ENCODE data around the gene EFCAB8.

Gene EFCAB8

DNA sequence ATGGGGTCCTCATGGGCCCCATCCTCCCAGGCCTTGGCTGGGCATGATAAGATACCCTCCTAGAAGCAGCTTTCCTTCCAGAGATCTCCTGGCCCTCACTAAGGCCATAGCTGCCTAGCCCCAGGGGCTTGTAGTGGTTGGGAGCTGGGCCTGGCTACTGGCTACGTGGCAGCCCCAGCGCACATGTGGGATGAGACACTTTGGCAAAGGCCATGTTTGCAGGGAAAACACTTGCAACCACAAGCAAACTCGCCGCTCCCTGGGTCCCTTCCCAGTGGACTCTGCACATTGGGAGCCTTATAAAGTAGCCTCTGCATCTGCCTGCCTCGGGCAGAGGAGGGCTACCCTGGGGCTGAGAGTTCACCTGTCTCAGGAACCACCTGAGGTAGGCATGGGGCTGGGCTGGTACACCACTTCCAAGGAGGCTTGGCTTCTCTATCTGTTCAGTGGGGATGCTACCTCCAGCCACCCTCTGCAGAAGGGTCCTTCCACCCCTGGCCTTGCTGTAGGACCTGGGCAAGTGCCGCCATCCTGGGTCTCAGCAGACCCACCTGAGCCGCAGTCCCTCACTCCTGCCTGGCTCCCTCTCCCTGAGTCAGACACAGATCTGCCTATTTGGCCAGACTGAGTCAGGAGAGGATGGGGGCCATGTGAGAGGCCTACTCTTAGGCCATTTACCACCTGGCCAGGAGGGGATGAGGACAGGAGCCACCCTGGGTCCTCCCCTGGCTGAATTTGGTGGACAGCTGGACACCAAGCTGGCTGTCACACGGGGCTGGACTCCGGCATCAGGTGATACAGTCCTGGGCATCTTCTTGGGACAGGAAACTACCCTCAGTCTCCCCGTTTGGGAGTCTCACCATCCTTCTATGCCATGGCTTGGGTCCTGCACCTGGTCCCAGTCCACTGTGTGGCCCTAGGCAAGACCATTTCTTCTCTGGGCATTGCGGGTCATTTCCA lies 148.9 kb downstream of the EFCAB8 start, which contains the start of gene BPIFB2:
Gene BPIFB2 (plus strand): TSS at position 329 of the 960 bp plus-strand sequence. CDS start 871 bp downstream, outside the sequence.
- H3K9me3 Mint-ChIP-seq, result peaks cover 3 to 6% of the 10 kb centered on the region in 2 donors
- H3K4me1 Mint-ChIP-seq (ENCODE audit: low read depth in 2 of 2), result peaks cover 3 to 6% of the 10 kb centered on the region in 2 donors
- ATAC-seq (replicated peaks) (no peak), DNase-seq (no peak)
- H3K27me3 Mint-ChIP-seq, result peaks cover 0 to 10% of the 10 kb centered on the region in 2 donors
- no peaks in the 10 kb centered on the region for H3K36me3 Mint-ChIP-seq (ENCODE audit: insufficient read depth)
- no peak within 1 kb of the TSS for H3K27ac Mint-ChIP-seq
- H3K4me3 Mint-ChIP-seq, result no peak within 1 kb of the TSS

DNA sequence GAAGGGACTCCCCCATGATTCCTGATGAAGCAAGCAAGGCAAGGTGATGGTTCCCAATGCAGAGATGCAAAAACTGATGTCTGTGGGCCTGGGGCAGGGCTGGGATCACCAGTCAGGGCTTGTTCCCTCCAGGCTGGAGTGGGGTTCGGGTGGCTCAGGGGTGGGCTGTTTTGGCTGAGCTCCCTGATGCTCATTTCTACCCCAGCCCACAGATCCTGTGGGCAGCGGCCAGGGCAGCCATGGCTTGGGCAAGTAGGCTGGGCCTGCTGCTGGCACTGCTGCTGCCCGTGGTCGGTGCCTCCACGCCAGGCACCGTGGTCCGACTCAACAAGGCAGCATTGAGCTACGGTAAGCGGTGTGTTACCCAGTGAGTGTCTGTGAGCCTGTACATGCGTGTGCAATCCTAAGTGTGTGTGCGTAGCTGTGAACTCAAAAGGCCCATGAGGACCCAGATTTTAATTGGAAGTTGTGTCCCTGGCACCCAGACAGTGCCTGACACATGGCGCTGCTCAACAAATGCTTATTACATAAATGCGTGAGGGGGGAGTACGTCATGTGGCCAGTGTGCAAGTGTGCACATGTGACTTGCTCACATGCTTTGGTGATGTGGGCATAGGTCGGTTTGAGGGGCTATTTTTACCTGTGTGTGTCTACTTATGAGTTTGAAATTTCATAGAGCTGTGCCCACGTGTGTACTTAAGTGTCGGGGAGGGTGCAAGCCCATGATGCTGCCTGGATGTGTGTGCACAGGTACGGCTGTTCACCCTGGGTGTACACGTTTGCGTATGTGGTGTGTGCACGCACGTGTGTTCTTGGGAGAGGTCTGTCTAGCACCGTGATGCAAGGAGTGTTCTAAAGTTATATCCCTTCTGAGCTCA lies 149.9 kb downstream of the EFCAB8 start:
- ATAC-seq (replicated peaks), result no peak
- Mint-ChIP-seq H3K9me3 (peaks cover 3 to 6% of the 10 kb centered on the region in 2 donors), H3K4me1 (ENCODE audit: low read depth in 2 of 2) (peaks cover 3 to 6% of the 10 kb centered on the region in 2 donors), H3K4me3 (no peak overlapping the region), H3K27ac (peak overlapping the region in 1 of 2 donors; percentile 22), H3K27me3 (peaks cover 0 to 10% of the 10 kb centered on the region in 2 donors), H3K36me3 (ENCODE audit: insufficient read depth) (no peaks in the 10 kb centered on the region)
- no peak for DNase-seq

DNA sequence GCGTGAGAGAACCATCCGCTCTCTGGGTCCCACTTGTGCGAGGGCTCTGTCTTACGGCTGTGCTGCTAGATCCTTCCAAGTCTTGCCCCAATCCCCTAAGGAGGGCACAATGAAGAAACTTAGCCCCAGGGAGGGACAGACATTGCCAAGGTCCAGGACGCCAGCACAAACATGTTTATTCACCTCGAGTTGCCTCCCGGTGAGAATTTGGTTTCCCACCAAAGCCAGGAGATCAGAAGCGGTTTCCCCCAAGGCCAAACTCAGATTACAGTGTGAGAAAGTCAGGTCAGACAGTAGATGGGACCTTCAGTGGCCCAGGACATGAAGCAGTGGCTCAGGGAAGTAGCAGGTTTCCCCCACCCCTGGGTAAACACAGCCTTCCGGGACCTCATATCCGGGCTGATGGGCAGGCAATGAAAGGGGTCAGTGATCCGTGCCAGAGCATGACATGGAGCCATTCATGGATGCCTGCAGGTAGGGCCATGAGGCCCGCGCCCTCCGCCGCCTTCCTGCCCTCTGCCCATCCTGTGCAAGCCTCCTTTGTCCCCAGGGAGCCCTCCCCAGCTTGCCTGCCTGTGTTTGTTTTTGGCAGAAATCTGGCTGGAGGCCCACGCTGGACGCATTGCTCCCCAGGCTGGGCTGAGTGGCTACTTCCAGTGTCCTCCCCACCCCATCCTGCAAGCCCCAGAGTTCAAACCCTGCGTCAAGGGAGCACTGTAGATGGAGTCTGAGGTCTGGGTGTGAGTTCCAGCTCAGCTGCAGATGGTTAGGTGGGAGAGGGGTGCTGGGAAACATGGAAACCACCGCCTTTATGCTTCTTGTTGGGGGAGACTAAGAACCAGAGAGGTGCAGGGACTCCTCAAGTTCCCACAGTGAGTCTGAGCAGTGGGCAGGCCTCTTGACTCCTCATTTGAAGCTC lies 150.8 kb downstream of the EFCAB8 start:
- DNase-seq (no peak), ATAC-seq (replicated peaks) (no peak)
- H3K4me3 Mint-ChIP-seq, result no peak overlapping the region
- H3K9me3 Mint-ChIP-seq, result peaks cover 3 to 6% of the 10 kb centered on the region in 2 donors
- peak overlapping the region in 1 of 2 donors; percentile 22 for H3K27ac Mint-ChIP-seq
- peaks cover 3% of the 10 kb centered on the region in 2 donors for H3K4me1 Mint-ChIP-seq (ENCODE audit: low read depth in 2 of 2)
- H3K27me3 Mint-ChIP-seq, result peaks cover 0 to 10% of the 10 kb centered on the region in 2 donors
- no peaks in the 10 kb centered on the region for H3K36me3 Mint-ChIP-seq (ENCODE audit: insufficient read depth)

DNA sequence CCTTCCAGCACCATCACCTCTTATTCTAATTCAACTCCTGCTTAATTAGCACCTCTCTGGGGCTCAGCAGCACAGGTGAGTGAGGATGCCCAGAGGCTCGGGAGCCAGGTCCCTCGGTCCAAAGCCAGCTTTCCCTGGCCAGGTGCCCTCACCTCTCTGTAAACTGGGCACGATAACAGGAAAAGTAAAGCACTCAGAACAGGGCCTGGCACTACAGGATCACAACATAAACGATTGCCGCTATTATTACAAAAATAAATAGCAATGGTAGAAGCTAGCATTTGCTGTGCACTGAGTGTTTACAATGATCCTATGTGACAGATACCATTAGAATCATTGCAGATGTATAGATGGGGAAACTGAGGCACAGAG lies 151.4 kb downstream of the EFCAB8 start:
- DNase-seq, result no peak
- ATAC-seq (replicated peaks), result no peak
- H3K36me3 Mint-ChIP-seq (ENCODE audit: insufficient read depth), result no peaks in the 10 kb centered on the region
- H3K4me1 Mint-ChIP-seq (ENCODE audit: low read depth in 2 of 2), result peaks cover 2 to 3% of the 10 kb centered on the region in 2 donors
- peaks cover under 1 to 10% of the 10 kb centered on the region in 2 donors for H3K27me3 Mint-ChIP-seq
- H3K9me3 Mint-ChIP-seq, result peaks cover 3 to 4% of the 10 kb centered on the region in 2 donors
- peak overlapping the region in 1 of 2 donors; percentile 44 for H3K27ac Mint-ChIP-seq
- no peak overlapping the region for H3K4me3 Mint-ChIP-seq

DNA sequence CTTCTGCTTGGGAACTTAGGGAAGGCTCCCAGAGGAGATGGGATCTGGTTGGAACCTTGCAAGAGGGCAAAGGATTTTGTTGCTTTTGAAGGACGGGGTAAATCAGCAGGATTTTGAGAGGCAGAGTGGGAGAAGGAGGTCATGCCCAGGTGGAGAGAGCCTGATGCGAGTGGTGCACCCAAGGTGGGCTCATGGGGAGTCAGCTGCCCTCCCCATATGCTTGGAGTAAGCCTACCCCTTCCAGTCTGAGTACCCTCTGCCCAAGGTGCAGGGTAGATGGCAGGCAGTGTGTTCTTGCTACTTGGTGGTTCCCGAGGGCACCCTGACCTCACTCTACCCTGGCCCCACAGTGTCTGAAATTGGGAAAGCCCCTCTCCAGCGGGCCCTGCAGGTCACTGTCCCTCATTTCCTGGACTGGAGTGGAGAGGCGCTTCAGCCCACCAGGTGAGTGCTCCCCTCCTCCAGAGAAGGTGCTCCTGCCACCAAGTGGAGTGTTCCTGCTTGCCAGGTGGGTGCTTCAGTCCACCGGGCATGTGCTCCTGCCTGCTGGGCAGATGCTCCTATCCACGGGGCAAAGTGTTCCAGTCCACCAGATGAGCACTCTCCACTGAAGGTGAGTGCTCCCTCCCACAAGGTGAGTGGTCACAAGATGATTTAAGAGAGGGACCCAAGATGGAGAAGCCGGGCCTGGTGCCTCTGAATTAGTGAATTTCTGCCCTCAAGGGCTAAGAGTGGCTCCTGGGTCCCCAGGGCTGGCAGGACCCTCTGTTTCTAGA lies 152.1 kb downstream of the EFCAB8 start:
- Mint-ChIP-seq H3K27me3 (peaks cover 6 to 10% of the 10 kb centered on the region in 2 donors), H3K27ac (peak overlapping the region in 1 of 2 donors; percentile 44), H3K36me3 (ENCODE audit: insufficient read depth) (no peaks in the 10 kb centered on the region), H3K4me3 (no peak overlapping the region), H3K4me1 (ENCODE audit: low read depth in 2 of 2) (no peaks in the 10 kb centered on the region), H3K9me3 (no peaks in the 10 kb centered on the region)
- ATAC-seq (replicated peaks) (no peak), DNase-seq (no peak)

All from effector memory CD8-positive, alpha-beta T cell (primary cell).